Measurements from ENCODE around the gene ANKMY2.

DNA sequence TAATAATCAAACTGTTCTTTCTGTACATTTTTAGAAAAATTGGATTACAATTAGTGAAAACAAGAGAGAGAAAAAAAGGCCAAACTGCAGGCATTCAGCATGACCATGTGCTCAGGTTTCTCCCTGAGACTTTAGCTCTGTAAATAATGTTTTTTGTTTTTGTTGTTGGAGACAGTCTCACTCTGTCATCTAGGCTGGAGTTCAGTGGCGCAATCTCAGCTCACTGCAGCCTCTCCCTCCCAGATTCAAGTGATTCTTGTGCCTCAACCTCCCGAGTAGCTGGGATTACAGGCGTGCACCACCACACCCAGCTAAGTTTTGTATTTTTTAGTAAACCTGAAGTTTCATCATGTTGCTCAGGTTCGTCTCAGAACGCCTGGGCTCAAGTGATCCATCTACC lies 23.4 kb upstream of the ANKMY2 start:
- no peak for TF ChIP-seq TAF1 (IDR thresholded peaks at IDR 0.05; ENCODE audit: low read depth)
- TF ChIP-seq, protein P1, sequence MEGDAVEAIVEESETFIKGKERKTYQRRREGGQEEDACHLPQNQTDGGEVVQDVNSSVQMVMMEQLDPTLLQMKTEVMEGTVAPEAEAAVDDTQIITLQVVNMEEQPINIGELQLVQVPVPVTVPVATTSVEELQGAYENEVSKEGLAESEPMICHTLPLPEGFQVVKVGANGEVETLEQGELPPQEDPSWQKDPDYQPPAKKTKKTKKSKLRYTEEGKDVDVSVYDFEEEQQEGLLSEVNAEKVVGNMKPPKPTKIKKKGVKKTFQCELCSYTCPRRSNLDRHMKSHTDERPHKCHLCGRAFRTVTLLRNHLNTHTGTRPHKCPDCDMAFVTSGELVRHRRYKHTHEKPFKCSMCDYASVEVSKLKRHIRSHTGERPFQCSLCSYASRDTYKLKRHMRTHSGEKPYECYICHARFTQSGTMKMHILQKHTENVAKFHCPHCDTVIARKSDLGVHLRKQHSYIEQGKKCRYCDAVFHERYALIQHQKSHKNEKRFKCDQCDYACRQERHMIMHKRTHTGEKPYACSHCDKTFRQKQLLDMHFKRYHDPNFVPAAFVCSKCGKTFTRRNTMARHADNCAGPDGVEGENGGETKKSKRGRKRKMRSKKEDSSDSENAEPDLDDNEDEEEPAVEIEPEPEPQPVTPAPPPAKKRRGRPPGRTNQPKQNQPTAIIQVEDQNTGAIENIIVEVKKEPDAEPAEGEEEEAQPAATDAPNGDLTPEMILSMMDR (IDR thresholded peaks at IDR 0.05; ENCODE audit: poor library complexity, severe bottlenecking): no peak
- TF ChIP-seq MXI1 (conservative IDR thresholded peaks at IDR 0.05; ENCODE audit: poor library complexity, severe bottlenecking): no peak
- TF ChIP-seq REST (IDR thresholded peaks at IDR 0.05; ENCODE audit: borderline replicate concordance): no peak
- no peak for TF ChIP-seq POLR2AphosphoS5 (IDR thresholded peaks at IDR 0.05)
- TF ChIP-seq EZH2 (IDR thresholded peaks at IDR 0.05; ENCODE audit: borderline replicate concordance, insufficient read depth, low read length, poor library complexity, severe bottlenecking): no peak
- TF ChIP-seq SMC3 (conservative IDR thresholded peaks at IDR 0.05; ENCODE audit: poor library complexity): no peak
- TF ChIP-seq EP300 (conservative IDR thresholded peaks at IDR 0.05; ENCODE audit: poor library complexity, severe bottlenecking): no peak
